ENCODE results near the gene ELOVL1. TPM values are rescaled to one million over a fixed set of nuclear protein-coding genes. Genes with fewer than 3 reads are reported as not detected.

The ELOVL1 gene
- total and polyA plus RNA-seq, 2 experiments from 2014 or later: 16.7 to 23.3 TPM

GRCh38 chr1:43405876-43406234, 38.0 kb upstream of the ELOVL1 start:
- Mint-ChIP-seq H3K27ac (no peak overlapping the region), H3K4me1 (no peaks in the 10 kb centered on the region), H3K27me3 (ENCODE audit: insufficient read depth, low read depth, poor library complexity) (no peaks in the 10 kb centered on the region), H3K9me3 (no peaks in the 10 kb centered on the region), H3K36me3 (ENCODE audit: low read depth) (peaks cover 13% of the 10 kb centered on the region), H3K4me3 (no peak overlapping the region)
- H3K36me3 ChIP-seq (ENCODE audit: insufficient read depth): no peaks in the 10 kb centered on the region
- no peak for TF ChIP-seq JUNB (IDR thresholded peaks at IDR 0.05; ENCODE audit: unreplicated experiment)
- H2AFZ ChIP-seq: no peak overlapping the region
- H3K4me2 ChIP-seq: no peak overlapping the region
- ATAC-seq (no peak), DNase-seq (ENCODE audit: low spot score) (no peak)
- no peaks in the 10 kb centered on the region; the same call in 1 of the 2 replicates for H4K20me1 ChIP-seq (replicated peaks; ENCODE audit: insufficient read depth)
- no peaks in the 10 kb centered on the region for H3F3A ChIP-seq (replicated peaks; ENCODE audit: low read depth)
- no peaks in the 10 kb centered on the region for H3K4me1 ChIP-seq (ENCODE audit: insufficient read depth)
- H3K79me2 ChIP-seq (replicated peaks; ENCODE audit: insufficient read depth): no peaks in the 10 kb centered on the region
- no peak overlapping the region for H3K27ac ChIP-seq (ENCODE audit: low read depth)
- no peaks in the 10 kb centered on the region for H3K27me3 ChIP-seq (ENCODE audit: insufficient read depth)
- no peaks in the 10 kb centered on the region for H3K9me2 ChIP-seq (ENCODE audit: insufficient read depth)
- H3K4me3 ChIP-seq: no peak overlapping the region

DNA sequence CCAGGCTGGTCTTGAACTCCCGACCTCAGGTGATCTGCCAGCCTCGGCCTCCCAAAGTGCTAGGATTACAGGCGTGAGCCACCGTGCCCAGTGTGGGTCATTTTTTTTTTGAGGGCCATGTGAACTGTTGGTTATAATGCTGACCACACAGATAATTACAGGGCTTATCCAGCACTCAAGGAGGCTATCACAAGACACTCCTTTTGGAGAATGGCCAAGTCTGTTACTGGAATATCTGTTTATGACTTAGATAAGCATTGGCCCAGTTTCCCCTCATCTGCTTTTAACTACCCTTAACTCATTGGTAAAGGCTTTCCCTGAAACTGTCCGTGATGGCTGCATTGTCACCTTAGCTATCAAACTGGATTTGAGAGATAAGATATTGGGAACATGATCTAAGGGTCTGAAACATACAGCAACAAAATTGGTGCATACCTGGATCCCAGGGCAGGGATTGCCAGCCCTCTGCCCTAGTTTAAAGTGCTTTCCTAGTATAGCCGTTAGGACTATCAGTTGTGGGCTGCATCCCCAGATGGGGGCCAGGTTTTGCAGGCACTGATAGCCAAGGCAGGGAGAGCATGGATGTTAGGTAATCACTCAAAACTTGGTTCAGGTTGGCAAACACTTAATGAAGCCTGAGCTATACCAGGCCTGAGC, 37.5 kb upstream of the ELOVL1 start:
- H3K27me3 ChIP-seq (ENCODE audit: insufficient read depth): no peaks in the 10 kb centered on the region
- H3K36me3 ChIP-seq (ENCODE audit: insufficient read depth): no peaks in the 10 kb centered on the region
- H2AFZ ChIP-seq: no peak overlapping the region
- H3K4me1 ChIP-seq (ENCODE audit: insufficient read depth): no peaks in the 10 kb centered on the region
- H3K27me3 Mint-ChIP-seq (ENCODE audit: insufficient read depth, low read depth, poor library complexity): no peaks in the 10 kb centered on the region
- ATAC-seq: no peak
- no peaks in the 10 kb centered on the region for H3K9me2 ChIP-seq (ENCODE audit: insufficient read depth)
- H3K36me3 Mint-ChIP-seq (ENCODE audit: low read depth): peaks cover 13% of the 10 kb centered on the region
- no peak overlapping the region for H3K27ac Mint-ChIP-seq
- no peak overlapping the region for H3K4me2 ChIP-seq
- no peak overlapping the region for H3K4me3 ChIP-seq
- H3K79me2 ChIP-seq (replicated peaks; ENCODE audit: insufficient read depth): no peaks in the 10 kb centered on the region
- H3K4me1 Mint-ChIP-seq: no peaks in the 10 kb centered on the region
- no peaks in the 10 kb centered on the region for H3K9me3 Mint-ChIP-seq
- no peaks in the 10 kb centered on the region for H3F3A ChIP-seq (replicated peaks; ENCODE audit: low read depth)
- no peaks in the 10 kb centered on the region; the same call in 1 of the 2 replicates for H4K20me1 ChIP-seq (replicated peaks; ENCODE audit: insufficient read depth)
- no peak overlapping the region for H3K27ac ChIP-seq (ENCODE audit: low read depth)
- H3K4me3 Mint-ChIP-seq: no peak overlapping the region
- no peak for DNase-seq (ENCODE audit: low spot score)
- no peak for TF ChIP-seq EZH2phosphoT487 (IDR thresholded peaks at IDR 0.05; ENCODE audit: unreplicated experiment)
- no peak for TF ChIP-seq ETS1 (IDR thresholded peaks at IDR 0.05)
- no peak for TF ChIP-seq ZNF114 (CRISPR knock-in tag; IDR thresholded peaks at IDR 0.05)
- no peak for TF ChIP-seq NANOG (IDR thresholded peaks at IDR 0.05; ENCODE audit: borderline replicate concordance)
- no peak for TF ChIP-seq ZNF462 (CRISPR knock-in tag; IDR thresholded peaks at IDR 0.05)
- no peak for TF ChIP-seq REST (IDR thresholded peaks at IDR 0.05; ENCODE audit: unreplicated experiment)
- no peak for TF ChIP-seq EZH2 (IDR thresholded peaks at IDR 0.05; ENCODE audit: low read depth, unreplicated experiment)
- TF ChIP-seq CREB1 (CRISPR knock-in tag; IDR thresholded peaks at IDR 0.05; ENCODE audit: low read depth): no peak
- TF ChIP-seq STAT1 (IDR thresholded peaks at IDR 0.05; ENCODE audit: unreplicated experiment): no peak
- no peak for TF ChIP-seq POLR2AphosphoS5 (IDR thresholded peaks at IDR 0.05; ENCODE audit: low read depth)
- no peak for TF ChIP-seq JUNB (IDR thresholded peaks at IDR 0.05; ENCODE audit: unreplicated experiment)
- TF ChIP-seq ZNF331 (CRISPR knock-in tag; IDR thresholded peaks at IDR 0.05; ENCODE audit: low read depth): no peak

Data from GM23338 (cell line).